Measurements from ENCODE around the gene IGIP.

DNA sequence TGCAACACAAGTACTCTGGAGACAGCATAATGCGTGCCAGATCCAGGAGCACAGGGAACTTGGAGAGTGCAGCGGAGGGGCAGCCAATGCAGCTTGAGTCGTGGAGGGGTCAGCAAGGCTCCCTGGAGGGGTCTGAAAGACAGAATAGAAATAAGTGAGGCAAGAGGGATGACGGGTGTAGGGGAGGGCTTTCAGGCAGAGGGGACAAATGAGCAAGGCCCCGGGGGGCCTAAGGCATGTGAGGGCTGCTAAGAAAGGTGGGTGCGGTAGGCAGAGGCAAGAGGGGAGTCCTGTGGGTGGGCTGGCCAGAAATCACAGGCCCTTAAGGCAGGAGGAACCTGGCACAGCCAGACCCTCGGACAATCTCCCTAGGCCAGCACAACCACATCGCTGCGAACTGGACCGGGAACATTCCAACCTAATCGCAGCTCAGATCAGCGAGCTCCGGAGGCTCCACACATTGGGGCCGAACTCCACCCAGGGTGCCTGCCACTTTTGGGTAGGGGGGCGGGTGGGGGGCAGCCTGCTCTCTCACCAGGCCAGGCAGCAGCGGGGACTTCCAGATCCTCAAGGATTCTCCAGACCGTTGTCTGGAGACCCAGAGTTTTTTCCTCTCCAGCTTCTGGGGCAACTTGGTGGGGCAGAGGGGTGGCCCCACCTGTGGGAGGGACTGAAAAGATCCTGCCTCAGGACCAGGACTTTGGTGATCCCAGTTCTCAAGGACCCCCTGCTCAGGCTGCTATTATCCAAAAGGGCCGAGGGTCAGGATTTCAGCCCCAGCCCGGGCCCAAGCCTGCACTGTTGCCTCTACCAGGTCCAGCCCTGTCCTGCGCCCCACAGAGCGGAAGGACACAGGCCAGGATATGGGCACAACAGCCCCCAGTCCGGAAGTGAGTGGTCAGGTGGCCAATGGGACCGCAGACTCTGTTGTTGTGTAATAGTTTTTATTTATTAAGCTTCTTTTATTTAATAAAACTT lies 26.6 kb downstream of the IGIP start:
- TF ChIP-seq, protein P1, sequence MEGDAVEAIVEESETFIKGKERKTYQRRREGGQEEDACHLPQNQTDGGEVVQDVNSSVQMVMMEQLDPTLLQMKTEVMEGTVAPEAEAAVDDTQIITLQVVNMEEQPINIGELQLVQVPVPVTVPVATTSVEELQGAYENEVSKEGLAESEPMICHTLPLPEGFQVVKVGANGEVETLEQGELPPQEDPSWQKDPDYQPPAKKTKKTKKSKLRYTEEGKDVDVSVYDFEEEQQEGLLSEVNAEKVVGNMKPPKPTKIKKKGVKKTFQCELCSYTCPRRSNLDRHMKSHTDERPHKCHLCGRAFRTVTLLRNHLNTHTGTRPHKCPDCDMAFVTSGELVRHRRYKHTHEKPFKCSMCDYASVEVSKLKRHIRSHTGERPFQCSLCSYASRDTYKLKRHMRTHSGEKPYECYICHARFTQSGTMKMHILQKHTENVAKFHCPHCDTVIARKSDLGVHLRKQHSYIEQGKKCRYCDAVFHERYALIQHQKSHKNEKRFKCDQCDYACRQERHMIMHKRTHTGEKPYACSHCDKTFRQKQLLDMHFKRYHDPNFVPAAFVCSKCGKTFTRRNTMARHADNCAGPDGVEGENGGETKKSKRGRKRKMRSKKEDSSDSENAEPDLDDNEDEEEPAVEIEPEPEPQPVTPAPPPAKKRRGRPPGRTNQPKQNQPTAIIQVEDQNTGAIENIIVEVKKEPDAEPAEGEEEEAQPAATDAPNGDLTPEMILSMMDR (IDR thresholded peaks at IDR 0.05; ENCODE audit: low read depth, low read length) = no peak
- TF ChIP-seq POLR2A (IDR thresholded peaks at IDR 0.05; ENCODE audit: extremely low read depth, insufficient read length) = no peak
- TF ChIP-seq, protein P2, sequence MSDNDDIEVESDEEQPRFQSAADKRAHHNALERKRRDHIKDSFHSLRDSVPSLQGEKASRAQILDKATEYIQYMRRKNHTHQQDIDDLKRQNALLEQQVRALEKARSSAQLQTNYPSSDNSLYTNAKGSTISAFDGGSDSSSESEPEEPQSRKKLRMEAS (IDR thresholded peaks at IDR 0.05; ENCODE audit: low read depth, low read length) = no peak

Measured in NB4 (cell line).